Effector CD8-positive, alpha-beta T cell (primary cell): ENCODE measurements around the gene SHISA9.

ENCODE experiments used
- DNase-seq: peaks from one replicate; lab custom pipeline; 2025; lab: John Stamatoyannopoulos, UW

The SHISA9 gene

GRCh38 chr16:13176711-13177110 lies 275.3 kb downstream of the SHISA9 start:
- DNase-seq: no peak

DNA sequence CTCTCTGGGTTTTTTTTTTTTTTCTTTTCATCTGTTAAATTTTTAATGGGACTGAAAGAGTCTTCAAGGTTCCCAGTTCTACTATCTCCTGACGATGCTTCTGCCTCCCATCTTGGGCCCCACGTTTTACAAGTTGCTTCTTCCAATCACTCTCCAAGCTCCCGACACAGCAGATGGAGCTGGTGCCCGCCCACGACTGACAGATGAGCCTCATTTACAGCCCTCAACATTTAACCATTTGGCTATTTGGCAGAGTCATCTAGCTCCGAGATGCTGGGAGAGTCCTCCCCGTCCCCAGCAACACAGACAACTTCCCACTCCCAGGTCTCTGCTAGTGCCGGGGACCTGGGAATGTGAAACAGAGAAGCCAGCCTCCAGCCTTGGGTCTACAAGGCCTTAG lies 276.9 kb downstream of the SHISA9 start:
- DNase-seq: no peak

DNA sequence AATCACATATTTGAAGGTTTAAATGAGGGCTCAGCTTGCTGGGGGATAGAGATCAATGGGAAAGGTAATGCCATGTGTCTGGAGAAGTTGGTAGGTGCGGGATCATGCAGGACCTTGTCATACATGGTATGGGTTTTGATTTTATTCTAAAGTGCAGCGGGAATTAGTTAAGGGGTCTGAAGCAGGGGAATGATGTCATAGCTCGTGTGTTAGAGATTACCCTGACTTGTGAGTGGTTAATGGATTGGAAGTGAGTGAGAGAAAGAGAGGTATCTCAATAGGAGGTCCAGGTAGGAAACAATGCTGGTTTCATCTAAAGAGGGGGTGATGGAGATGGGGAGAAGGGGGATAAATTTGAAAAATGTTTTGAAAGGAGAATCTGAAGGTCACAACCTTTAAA lies 280.0 kb downstream of the SHISA9 start:
- DNase-seq: no peak

- DNase-seq: no peak
Observed at GRCh38 chr16:13186813-13187212, 285.4 kb downstream of the SHISA9 start.

DNA sequence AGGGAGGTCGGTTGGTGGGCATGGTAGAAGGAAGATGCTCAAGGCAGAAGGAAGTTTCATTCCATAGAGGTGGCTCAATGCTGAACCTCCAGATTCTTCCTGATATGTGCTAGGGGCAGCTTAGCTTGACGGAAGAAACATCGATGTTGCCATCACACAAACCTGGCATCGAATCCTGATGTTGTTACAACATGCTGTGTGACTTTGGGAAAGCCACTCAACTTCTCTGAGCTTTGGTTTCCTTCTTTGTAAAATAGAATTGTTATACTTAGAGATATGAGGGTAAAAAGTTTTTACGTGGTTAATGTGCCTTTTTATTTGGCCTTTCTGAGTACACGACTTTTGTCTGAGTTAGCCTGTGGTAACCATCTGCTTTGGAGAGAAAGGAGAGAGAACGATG lies 287.9 kb downstream of the SHISA9 start:
- no peak for DNase-seq

- no peak for DNase-seq
Observed at GRCh38 chr16:13193721-13194120, 292.3 kb downstream of the SHISA9 start.

GRCh38 chr16:13194766-13195165 lies 293.4 kb downstream of the SHISA9 start:
- no peak for DNase-seq

- DNase-seq: no peak
Observed at GRCh38 chr16:13203725-13204124, 302.3 kb downstream of the SHISA9 start.

DNA sequence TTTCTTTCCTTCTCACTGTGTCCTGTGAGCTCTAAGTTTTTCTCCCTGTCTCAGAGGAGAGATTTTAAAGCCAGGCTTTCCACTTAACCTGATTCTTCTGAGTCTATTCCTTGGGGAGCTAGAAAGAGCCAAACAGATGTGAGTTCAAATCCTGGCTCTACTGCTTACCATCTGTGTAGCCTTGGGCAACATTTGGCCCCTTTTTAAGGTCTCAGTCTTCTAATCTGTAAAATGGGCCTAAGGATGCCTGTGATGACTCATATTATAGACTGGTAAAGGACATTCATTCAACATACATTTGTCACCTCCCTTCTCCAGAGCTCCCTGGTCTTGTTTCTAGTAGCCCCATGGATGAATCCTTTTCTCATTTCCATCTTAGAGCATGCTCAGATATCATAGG lies 304.0 kb downstream of the SHISA9 start:
- DNase-seq: no peak

DNA sequence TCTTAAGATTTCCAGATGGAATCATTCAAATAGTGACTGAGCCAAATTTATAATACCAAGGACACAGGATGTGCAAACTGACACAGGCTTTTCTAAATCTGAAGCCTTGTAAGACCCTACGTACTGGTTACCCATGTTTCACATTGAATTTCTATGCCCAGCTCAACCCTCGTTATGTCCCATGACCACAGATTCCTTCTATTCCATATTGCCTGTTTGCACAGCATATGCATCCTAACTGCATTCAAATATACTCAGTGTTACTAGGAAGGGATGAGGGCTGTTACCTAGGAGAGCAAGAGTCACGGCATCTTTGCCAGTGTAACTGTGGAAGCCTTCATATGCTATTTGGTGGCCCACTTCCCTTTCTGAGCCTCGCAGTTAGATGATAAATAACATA lies 305.2 kb downstream of the SHISA9 start:
- DNase-seq: no peak

DNA sequence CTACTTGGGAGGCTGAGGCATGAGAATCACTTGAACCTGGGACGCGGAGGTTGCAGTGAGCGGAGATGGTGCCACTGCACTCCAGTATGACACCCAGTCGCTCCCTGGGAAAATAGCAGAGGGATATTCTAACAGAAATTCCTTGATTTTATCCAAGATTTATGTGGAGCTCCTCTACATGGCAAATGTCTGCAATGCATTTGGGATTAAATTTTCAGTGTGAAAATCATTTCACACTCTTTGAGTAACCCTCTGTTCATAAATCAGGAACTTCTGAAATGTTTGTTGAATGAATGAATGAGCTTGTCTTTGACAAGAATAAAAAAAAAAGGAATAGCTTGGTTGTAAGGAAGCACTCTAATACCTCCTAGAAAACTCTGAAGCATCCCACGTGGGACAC lies 305.8 kb downstream of the SHISA9 start:
- DNase-seq: no peak

GRCh38 chr16:13223666-13224065 lies 322.3 kb downstream of the SHISA9 start:
- DNase-seq: no peak

DNA sequence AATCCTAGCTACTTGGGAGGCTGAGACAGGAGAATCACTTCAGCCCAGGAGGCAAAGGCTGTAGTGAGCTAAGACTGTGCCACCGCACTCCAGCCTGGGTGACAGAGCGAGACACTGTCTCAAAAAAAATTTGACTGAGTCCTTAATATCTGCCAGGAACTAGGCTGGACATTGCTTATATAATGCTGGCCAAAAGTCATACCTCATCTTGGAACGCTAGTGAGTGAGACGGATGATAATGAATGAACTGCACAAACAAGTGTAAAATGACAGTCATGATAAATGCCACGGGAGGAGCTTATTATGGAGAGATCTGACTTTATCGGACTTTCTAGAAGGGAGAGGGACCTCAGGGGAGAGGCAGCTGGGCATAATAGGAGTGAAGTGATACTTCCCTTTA lies 327.6 kb downstream of the SHISA9 start:
- DNase-seq: no peak

DNA sequence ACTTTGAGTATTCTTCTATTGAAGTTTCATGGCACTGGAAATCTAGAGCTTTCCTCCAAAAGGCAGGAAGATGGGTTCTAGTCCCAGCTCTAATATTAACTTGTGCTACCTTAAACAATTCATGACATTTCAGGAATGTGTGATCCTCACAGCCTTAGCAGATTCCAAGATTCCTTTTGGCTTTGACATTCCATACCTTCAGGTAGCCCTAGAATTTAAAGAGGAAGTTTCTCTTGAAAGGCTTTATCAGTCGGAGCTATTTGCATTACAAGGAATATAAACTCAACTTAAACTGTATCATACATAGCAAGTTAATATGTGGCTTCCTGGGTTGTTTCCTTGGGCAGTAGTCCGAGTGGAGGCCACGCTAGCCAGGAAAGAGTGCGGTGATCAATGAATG lies 330.0 kb downstream of the SHISA9 start:
- DNase-seq: no peak

DNA sequence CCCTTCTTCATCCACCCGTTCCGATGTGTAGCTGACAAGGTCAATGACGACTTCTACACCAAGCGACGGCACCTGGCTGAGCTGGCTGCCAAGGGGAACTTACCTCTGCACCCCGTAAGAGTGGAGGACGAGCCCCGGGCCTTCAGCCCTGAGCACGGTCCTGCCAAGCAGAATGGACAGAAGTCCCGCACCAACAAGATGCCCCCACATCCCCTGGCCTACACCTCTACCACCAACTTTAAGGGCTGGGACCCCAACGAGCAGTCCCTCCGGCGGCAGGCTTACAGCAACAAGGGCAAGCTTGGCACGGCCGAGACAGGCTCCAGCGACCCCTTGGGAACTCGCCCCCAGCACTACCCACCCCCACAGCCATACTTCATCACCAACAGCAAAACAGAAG lies 333.6 kb downstream of the SHISA9 start:
- DNase-seq: no peak

DNA sequence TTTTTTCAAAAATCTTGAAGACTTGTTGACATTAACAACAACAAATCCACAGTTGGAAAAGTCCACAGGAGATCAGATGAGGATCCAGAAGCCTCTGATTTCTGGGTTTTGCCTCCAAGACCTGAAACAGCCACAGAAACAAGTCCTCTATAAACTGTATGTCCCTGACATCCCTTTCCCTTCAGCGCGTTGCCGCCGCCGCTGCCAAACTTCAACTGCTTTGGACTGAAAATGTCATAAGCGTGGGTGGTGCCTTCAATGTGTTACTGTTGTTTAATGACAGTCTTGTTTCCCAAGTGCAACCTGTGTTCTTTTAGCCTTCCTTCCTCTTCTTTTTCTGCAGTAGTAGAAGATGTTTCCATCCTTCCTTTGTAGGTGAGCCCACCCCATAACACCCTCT lies 334.9 kb downstream of the SHISA9 start:
- no peak for DNase-seq

GRCh38 chr16:13238182-13238581 lies 336.8 kb downstream of the SHISA9 start:
- no peak for DNase-seq

DNA sequence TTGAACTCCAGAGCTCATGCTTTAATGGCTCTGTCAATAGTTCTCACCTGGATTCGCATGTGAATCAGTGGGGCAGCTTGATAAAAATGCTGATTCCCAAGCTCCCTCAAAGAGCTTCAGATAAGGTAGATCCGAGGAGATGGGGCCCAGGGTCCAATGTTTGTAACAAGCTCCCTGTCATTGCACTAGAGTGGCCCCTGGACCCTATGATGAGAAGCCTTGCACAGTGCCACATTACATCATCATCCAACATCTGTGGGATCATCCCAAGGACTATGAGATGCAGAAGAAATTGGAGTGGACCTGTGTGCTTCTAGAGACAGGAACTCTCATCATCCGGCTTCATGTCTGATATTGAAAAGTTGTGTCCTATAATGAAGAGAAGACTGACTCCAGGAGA lies 340.8 kb downstream of the SHISA9 start:
- no peak for DNase-seq

GRCh38 chr16:13244770-13245169 lies 343.4 kb downstream of the SHISA9 start:
- no peak for DNase-seq

GRCh38 chr16:13245713-13246377 lies 344.4 kb downstream of the SHISA9 start:
- no peak for DNase-seq

- DNase-seq: no peak
Observed at GRCh38 chr16:13254998-13255614, 353.7 kb downstream of the SHISA9 start.

GRCh38 chr16:13262270-13263090 lies 361.1 kb downstream of the SHISA9 start:
- no peak for DNase-seq
